Natural killer cell (primary cell): ENCODE data around the gene CCDC179. TPM values are rescaled to one million over a fixed set of nuclear protein-coding genes. Genes with fewer than 3 reads are reported as not detected.

Experiments
- ATAC-seq, 3 donors: fragments of 150-1000 bp in 2 of 3; fragments of 200-7000 bp in 1 of 3; cut with Tn5 transposase; 1 replicate in 1 of 3; 2 replicates in 2 of 3; pipeline ENCODE4 v1.10.0; 2021; ENCODE audit warnings: mild to moderate bottlenecking in 2 of 3, moderate library complexity in 2 of 3
- DNase-seq, 2 donors: peaks; one replicate each; pipeline versions ENCODE4 v3.0.0 to v3.0.0-alpha.2; 2013 to 2021; ENCODE audit warnings: mixed read lengths in 1 of 2
- H3K27ac ChIP-seq: one replicate; pipeline ENCODE4 v1.5.1; 2013; ENCODE audit warnings: mild to moderate bottlenecking, low read length
- H3K27me3 ChIP-seq: one replicate; pipeline ENCODE4 v1.6.1; 2013; ENCODE audit warnings: low read length; ENCODE audit not compliant: control insufficient read depth, insufficient read depth
- H3K36me3 ChIP-seq: one replicate; pipeline ENCODE4 v1.6.1; 2013; ENCODE audit warnings: low read length; ENCODE audit not compliant: control insufficient read depth, insufficient read depth
- H3K4me1 ChIP-seq: one replicate; pipeline ENCODE4 v1.6.1; 2013; ENCODE audit warnings: low read length; ENCODE audit not compliant: control insufficient read depth, insufficient read depth
- H3K4me3 ChIP-seq: one replicate; pipeline ENCODE4 v1.5.1; 2013; ENCODE audit warnings: low read length
- H3K9me3 ChIP-seq: one replicate; pipeline ENCODE4 v1.6.1; 2013; ENCODE audit warnings: low read length; ENCODE audit not compliant: control insufficient read depth, insufficient read depth
- H3K27ac Mint-ChIP-seq, 2 donors: one replicate each; pipeline ENCODE4 v1.8.0; 2022; ENCODE audit warnings: mild to moderate bottlenecking in 2 of 2, mixed read lengths in 2 of 2, moderate library complexity in 1 of 2
- H3K27me3 Mint-ChIP-seq, 2 donors: one replicate each; pipeline ENCODE4 v1.8.0; 2022; ENCODE audit warnings: low read depth in 2 of 2, mixed read lengths in 2 of 2
- H3K36me3 Mint-ChIP-seq: one replicate; pipeline ENCODE4 v1.8.0; 2022; ENCODE audit warnings: mixed read lengths
- H3K4me1 Mint-ChIP-seq, 2 donors: one replicate each; pipeline ENCODE4 v1.8.0; 2022; ENCODE audit warnings: mixed read lengths in 2 of 2
- H3K4me3 Mint-ChIP-seq: one replicate; pipeline ENCODE4 v1.8.0; 2022; ENCODE audit warnings: mild to moderate bottlenecking, moderate library complexity, mixed read lengths
- H3K9me3 Mint-ChIP-seq, 2 donors: one replicate each; pipeline ENCODE4 v1.8.0; 2022; ENCODE audit warnings: mixed read lengths in 2 of 2
- WGBS: methylation state at CpG from one replicate; pipeline ENCODE4 v1.1.7; 2013; ENCODE audit warnings: missing lambda C conversion rate; ENCODE audit not compliant: insufficient coverage; 5-methylcytosine and 5-hydroxymethylcytosine counted together
- intact Hi-C: fragments of 100-400 bp; cut with micrococcal nuclease; formaldehyde crosslinking; loops from one replicate; pipeline ENCODE4 v1.14.2; 2022
- total RNA-seq, 4 donors: library from RNA; stranded (reverse); fragments of 120-200 nt in 1 of 4; gene quantifications; one replicate each; pipeline versions ENCODE4 v1.2.3 to v1.2.4, GENCODE V29; 2013 to 2022
- TF ChIP-seq, protein P1 (sequence below): fragments of 200-600 bp; IDR thresholded peaks from one replicate; pipeline ENCODE4 v1.8.0; 2022; ENCODE audit warnings: antibody characterized with exemption

CCDC179 gene
- total RNA-seq, 3 donors from 2014 or later (not counting 1 experiment from before 2014, with no cell fraction given) = not detected

DNA sequence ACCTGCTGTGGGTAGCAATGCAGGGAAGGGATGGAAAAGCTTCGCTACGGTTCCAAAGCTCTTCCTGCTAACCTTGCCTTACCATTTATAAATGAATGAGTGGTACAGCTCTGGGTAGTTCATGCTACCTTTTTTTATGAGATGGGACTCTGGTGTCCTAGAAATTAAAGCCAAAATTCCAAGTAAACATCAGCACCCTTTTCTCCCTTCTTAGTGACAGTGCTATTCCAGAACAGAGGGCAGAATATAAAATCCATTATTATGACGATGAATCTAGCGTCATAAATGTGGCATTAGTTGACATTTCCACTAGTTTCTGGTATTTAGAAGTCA lies 30.2 kb downstream of the CCDC179 start:
- H3K9me3 ChIP-seq = no peaks in the 10 kb centered on the region
- no peaks in the 10 kb centered on the region for H3K27me3 ChIP-seq
- ATAC-seq (no peak), DNase-seq (no peak)
- peak overlapping the region; percentile 20 for H3K4me3 ChIP-seq
- Mint-ChIP-seq H3K9me3 (no peaks in the 10 kb centered on the region), H3K27ac (peak overlapping the region; percentile 79 to 87), H3K36me3 (no peaks in the 10 kb centered on the region), H3K27me3 (no peaks in the 10 kb centered on the region), H3K4me3 (peak overlapping the region; percentile 91), H3K4me1 (peaks cover 15 to 19% of the 10 kb centered on the region in 2 donors)
- H3K27ac ChIP-seq = no peak overlapping the region
- 80% methylated on average over 1 of the region's 4 CpGs for WGBS
- peaks cover 3% of the 10 kb centered on the region for H3K4me1 ChIP-seq
- H3K36me3 ChIP-seq = peaks cover 12% of the 10 kb centered on the region
- intact Hi-C loops = no loop called here
- TF ChIP-seq, protein P1, sequence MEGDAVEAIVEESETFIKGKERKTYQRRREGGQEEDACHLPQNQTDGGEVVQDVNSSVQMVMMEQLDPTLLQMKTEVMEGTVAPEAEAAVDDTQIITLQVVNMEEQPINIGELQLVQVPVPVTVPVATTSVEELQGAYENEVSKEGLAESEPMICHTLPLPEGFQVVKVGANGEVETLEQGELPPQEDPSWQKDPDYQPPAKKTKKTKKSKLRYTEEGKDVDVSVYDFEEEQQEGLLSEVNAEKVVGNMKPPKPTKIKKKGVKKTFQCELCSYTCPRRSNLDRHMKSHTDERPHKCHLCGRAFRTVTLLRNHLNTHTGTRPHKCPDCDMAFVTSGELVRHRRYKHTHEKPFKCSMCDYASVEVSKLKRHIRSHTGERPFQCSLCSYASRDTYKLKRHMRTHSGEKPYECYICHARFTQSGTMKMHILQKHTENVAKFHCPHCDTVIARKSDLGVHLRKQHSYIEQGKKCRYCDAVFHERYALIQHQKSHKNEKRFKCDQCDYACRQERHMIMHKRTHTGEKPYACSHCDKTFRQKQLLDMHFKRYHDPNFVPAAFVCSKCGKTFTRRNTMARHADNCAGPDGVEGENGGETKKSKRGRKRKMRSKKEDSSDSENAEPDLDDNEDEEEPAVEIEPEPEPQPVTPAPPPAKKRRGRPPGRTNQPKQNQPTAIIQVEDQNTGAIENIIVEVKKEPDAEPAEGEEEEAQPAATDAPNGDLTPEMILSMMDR = peak; percentile 72

DNA sequence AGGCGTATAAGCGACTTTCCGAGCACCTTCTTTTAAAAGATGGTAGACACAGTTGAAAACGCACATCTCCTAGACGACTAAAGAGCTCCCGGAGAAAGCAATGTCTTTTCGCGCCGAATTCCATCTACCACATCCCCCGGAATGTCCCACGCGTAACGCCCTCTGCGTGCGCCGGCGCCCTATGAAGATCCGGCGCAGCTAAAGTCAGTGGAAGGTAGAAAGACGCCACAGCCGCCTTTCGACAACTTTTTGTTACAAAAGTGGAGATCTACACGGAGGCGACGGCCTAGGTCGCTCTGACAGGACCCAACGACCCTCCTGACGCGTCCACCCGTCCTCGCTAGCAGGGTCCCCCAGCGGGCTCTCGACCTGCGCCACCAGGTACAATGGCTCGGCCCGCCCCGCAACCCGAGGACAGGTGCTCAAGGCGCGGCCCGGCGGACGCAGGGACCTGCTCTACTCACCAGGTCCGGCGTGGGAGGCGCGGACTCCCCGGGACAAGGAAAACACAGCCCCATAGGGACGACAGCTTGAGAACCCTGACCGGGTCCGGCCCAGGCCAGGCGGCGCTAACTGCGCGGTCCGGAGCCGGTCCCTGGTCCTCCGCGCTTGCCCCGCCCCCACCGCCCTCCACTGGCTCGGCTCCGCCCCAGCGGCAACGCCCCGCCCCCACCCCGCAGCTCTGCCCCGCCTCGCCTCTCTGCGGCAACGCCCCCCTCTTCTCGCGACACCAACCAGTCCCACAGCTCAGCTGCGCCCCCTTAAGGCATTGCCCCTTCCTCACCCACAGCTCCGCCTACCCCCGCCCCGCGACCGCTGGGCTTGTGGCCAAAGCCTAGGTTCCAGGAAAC lies 30.8 kb downstream of the CCDC179 start, which contains the start of gene SVIP:
SVIP (minus strand) TSS at position 571 of the 851 bp plus-strand sequence; CDS start at position 518, 53 bp downstream.
- Histone ChIP-seq H3K27ac (peak within 1 kb of the TSS; percentile 86), H3K27me3 (no peaks in the 10 kb centered on the region), H3K9me3 (no peaks in the 10 kb centered on the region), H3K4me1 (peaks cover 3% of the 10 kb centered on the region), H3K4me3 (peak within 1 kb of the TSS; percentile 98), H3K36me3 (peaks cover 15% of the 10 kb centered on the region)
- H3K4me1 Mint-ChIP-seq = peaks cover 15 to 19% of the 10 kb centered on the region in 2 donors
- 0% methylated on average over 75 of the region's 79 CpGs for WGBS
- no peaks in the 10 kb centered on the region for H3K27me3 Mint-ChIP-seq
- no peaks in the 10 kb centered on the region for H3K36me3 Mint-ChIP-seq
- H3K27ac Mint-ChIP-seq = peak within 1 kb of the TSS; percentile 79 to 87
- intact Hi-C loops = loop anchor here (2.0 kb wide), 1 partner anchor 205 kb away; the partner anchor contains the start of gene FANCF
- TF ChIP-seq, protein P1 = no peak
- peak; percentile 86 to 96 for DNase-seq
- peak within 1 kb of the TSS; percentile 91 for H3K4me3 Mint-ChIP-seq
- peak; percentile 94 to 99 (median 95) for ATAC-seq
- H3K9me3 Mint-ChIP-seq = no peaks in the 10 kb centered on the region

DNA sequence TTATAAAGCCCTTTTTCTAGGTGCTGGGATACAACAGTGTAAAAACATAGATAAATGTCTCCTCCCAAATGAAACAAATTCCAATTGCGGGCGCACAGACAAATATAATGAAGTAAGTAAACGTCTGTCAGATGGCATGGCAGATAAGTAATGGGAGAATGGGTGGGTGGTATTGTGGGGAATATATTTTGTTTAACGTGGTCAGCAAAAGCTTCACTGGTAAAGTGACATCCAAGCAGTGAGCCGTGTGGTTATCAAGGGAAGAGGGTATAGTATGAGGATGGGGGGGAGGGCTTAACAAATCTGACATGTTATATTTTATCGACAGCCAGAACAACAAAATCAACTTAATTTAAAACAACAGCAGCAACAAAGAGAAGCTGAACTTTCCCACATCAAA lies 31.9 kb downstream of the CCDC179 start:
- TF ChIP-seq, protein P1 = no peak
- no peak overlapping the region for H3K27ac ChIP-seq
- DNase-seq (no peak), ATAC-seq (no peak)
- H3K4me3 ChIP-seq = no peak overlapping the region
- H3K4me1 ChIP-seq = peaks cover 3% of the 10 kb centered on the region
- H3K4me3 Mint-ChIP-seq = peak overlapping the region; percentile 91
- H3K9me3 ChIP-seq = no peaks in the 10 kb centered on the region
- H3K27me3 ChIP-seq = no peaks in the 10 kb centered on the region
- no peaks in the 10 kb centered on the region for H3K36me3 Mint-ChIP-seq
- H3K27ac Mint-ChIP-seq = peak overlapping the region; percentile 79 to 87
- peaks cover 19% of the 10 kb centered on the region for H3K36me3 ChIP-seq
- WGBS = 42% methylated on average over 5 of the region's 6 CpGs
- H3K4me1 Mint-ChIP-seq = peaks cover 15 to 19% of the 10 kb centered on the region in 2 donors
- intact Hi-C loops = loop anchor here (2.0 kb wide), 1 partner anchor 204 kb away; the partner anchor contains the start of gene FANCF
- H3K27me3 Mint-ChIP-seq = no peaks in the 10 kb centered on the region
- H3K9me3 Mint-ChIP-seq = no peaks in the 10 kb centered on the region
